HG03342 (cell line): Measurements from ENCODE around the gene VIL1.

Source experiments
- ATAC-seq: cut with Tn5 transposase; IDR thresholded peaks from one replicate; pipeline ENCODE4 v1.9.1; 2021; ENCODE audit warnings: mild to moderate bottlenecking, moderate library complexity; ENCODE audit not compliant: unreplicated experiment

The VIL1 gene

GRCh38 chr2:218482651-218483050, 63.7 kb downstream of the VIL1 start:
- ATAC-seq, result no peak

- ATAC-seq, result no peak
Measured at GRCh38 chr2:218485986-218486667, 67.2 kb downstream of the VIL1 start.

GRCh38 chr2:218500501-218501060, 81.7 kb downstream of the VIL1 start:
- ATAC-seq, result no peak

GRCh38 chr2:218501665-218502064, 82.7 kb downstream of the VIL1 start:
- no peak for ATAC-seq
